ENCODE results near the gene RHEX. TPM values are rescaled to one million over a fixed set of nuclear protein-coding genes. Genes with fewer than 3 reads are reported as not detected.

The RHEX gene
- total and polyA plus RNA-seq, 2 of the 13 experiments (the other 11 are each of a cell fraction or from before 2014, with no cell fraction given): 1.4 to 2.7 TPM

DNA sequence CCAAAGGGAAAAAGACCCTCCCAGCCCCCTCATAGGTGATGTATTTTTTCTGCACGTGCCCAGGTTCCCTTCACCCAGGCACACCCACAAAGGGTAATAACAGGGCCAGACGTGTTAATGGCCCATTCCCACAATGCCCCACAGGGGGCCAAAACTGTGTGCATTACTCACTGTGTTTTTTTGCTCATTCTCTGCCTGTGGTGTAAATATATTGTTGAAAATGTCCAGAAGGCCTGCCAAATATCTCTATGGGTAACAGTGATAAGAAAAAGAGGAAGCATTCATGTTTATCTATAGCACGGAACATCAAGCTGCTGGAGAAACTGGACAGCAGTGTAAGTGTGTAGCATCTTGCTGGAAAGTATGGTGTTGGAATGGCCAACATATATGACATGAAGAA is 21.9 kb downstream of the RHEX start:
- intact Hi-C loops (cut with micrococcal nuclease; ENCODE audit: unreplicated experiment): no loop called here
- ATAC-seq (peak; percentile 38; the same call in 2 of the 3 replicates), FAIRE-seq (no peak), DNase-seq (ENCODE audit: low spot score) (no peak)
- in situ Hi-C loops (cut with HindIII; ENCODE audit: extremely low pct_ligation_motif_present, low pct_unique_long_range_greater_than_20kb): no loop called here
- Histone ChIP-seq H3K4me3 (replicated peaks in 1 of 3; ENCODE audit: insufficient read depth in 1 of 3, low read depth in 2 of 3, low read length in 3 of 3) (no peak overlapping the region), H4K20me1 (ENCODE audit: insufficient read depth, low read length) (no peaks in the 10 kb centered on the region), H3K4me1 (ENCODE audit: insufficient read depth, low read length) (no peaks in the 10 kb centered on the region), H3K9me3 (ENCODE audit: low read length) (no peaks in the 10 kb centered on the region), H3K27me3 (ENCODE audit: control insufficient read depth in 1 of 2, insufficient read depth in 2 of 2, low read length in 2 of 2) (no peaks in the 10 kb centered on the region), H3K27ac (ENCODE audit: extremely low read length, insufficient read depth, low read length) (no peak overlapping the region), H3K4me2 (ENCODE audit: low read depth, low read length) (no peak overlapping the region), H3K79me2 (ENCODE audit: insufficient read depth, low read length) (no peaks in the 10 kb centered on the region), H3K36me3 (replicated peaks in 1 of 2; ENCODE audit: control insufficient read depth in 1 of 2, insufficient read depth in 2 of 2, low read length in 2 of 2) (no peaks in the 10 kb centered on the region), H3K9ac (ENCODE audit: insufficient read depth, low read depth, low read length) (no peak overlapping the region), H2AFZ (ENCODE audit: low read length) (no peak overlapping the region)
- CTCF ChIA-PET (ENCODE audit: low intra/inter-chr PET ratio, low total read pairs): no interaction called here
- 82% methylated on average over 3 of the region's 3 CpGs for WGBS (ENCODE audit: low lambda C conversion rate)
- BruUV-seq (replicated peaks): no TSS peak
- TF ChIP-seq ZBTB7B (CRISPR knock-in tag; IDR thresholded peaks at IDR 0.05) (no peak), SP1 (IDR thresholded peaks at IDR 0.05) (no peak), SP1 (CRISPR knock-in tag; IDR thresholded peaks at IDR 0.05) (no peak), SMARCC2 (IDR thresholded peaks at IDR 0.05) (no peak), CENPX (CRISPR knock-in tag; IDR thresholded peaks at IDR 0.05) (no peak), PBX3 (CRISPR knock-in tag; IDR thresholded peaks at IDR 0.05; ENCODE audit: borderline replicate concordance) (no peak), MATR3 (CRISPR knock-in tag; IDR thresholded peaks at IDR 0.05) (no peak), ZNF512 (CRISPR knock-in tag; IDR thresholded peaks at IDR 0.05) (no peak), NBN (conservative IDR thresholded peaks at IDR 0.05) (no peak), ZNF660 (CRISPR knock-in tag; IDR thresholded peaks at IDR 0.05; ENCODE audit: borderline replicate concordance, low read depth) (no peak)
- POLR2A ChIA-PET: no interaction called here

All from HepG2 (cell line).